NCI-H446 treated with DMSO at 0.1 percent for 48 hours (cell line): ENCODE results near the gene SUFU.
A peak's percentile ranks its signal among the peaks of the same experiment; 100 is the strongest.
"Not testable (repeated sequence)": the region's sequence is repeated elsewhere in the genome, so short reads cannot be mapped to it uniquely, and the experiment has no call there.

Experiments
- DNase-seq: peaks from one replicate; lab custom pipeline; 2025; lab: John Stamatoyannopoulos, UW

Gene SUFU

GRCh38 chr10:102503264-102504178, at the start of gene SUFU:
TSS of gene SUFU (plus strand) at chr10:102503972. CDS start at chr10:102504153, 181 bp downstream.
- peak; percentile 81 for DNase-seq

GRCh38 chr10:102454662-102455487, 48.9 kb upstream of the SUFU start:
- DNase-seq: not testable (repeated sequence)

GRCh38 chr10:102455893-102456471, 47.8 kb upstream of the SUFU start:
- DNase-seq: no peak

DNA sequence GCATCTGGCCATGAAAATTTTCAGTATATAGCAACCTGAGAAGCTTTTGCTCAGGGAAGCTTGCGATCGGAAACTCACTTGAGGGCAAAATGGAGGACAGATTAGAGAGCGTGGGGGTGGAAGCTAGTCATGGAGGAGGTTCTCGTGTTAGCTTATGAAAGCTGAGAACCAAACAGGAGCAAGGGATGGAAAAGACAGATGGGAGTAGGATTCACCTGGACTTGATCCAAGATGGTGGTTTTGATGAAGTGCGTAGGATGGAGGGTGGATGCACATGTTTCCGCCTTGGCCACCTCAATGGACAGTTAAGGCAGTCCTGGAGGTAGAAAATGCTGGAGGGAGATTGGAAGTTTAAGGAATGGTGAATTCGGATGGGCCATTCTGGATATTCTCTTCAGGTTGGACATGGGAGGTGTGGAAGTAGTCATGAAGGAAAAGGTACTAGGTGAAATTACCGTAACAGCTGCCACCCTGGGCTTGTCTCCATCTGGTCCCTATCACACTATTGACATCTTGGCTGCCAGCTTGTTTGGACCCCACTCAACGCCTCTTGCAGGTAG, 46.1 kb upstream of the SUFU start:
- peak; percentile 10 for DNase-seq

- DNase-seq: no peak
These were observed 45.1 kb upstream of the SUFU start for GRCh38 chr10:102458656-102459055.

- no peak for DNase-seq
These were observed 43.0 kb upstream of the SUFU start for GRCh38 chr10:102460836-102461186.

DNA sequence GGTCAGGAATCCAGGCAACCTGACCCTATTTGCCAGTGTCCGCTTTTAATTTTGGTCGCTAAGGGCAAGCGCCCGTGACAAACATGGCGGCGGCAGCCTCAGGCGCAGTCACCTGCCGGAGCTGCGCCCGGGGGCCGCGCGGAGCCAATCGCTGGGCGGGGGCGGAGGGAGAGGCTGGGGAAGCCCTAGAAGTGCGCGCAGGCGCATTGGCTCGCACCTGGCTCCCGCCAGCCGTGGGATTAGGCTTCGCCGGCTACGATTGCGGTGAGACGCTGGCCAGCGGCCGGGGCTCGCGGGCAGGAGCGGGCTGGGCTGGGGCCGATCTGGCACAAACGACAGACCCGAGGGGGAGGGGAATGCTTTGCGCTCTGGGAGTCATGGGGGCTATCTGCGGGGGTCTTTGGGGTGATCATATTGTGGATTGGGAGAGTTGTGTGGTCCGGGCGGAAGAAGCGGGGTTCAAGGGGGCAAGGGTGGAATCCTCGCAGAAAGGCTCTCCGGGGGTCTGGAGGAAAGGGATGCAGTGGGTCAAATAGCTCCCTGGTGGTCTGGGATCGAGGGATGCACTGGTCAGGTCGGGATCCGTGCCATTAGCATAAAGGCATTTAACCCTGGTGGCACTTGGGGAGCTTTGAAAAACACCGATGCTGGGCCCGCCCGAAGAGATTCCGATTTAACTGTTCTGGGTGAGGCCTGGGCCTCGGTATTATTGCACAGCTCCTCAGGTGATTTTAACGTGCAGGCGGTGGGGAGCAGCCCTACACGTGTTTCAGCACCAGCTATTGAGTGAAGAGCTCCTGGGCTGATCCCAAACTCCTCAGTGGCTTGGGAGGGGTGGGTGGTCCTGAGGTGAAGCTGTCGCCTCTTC, 42.4 kb upstream of the SUFU start:
- peak; percentile 59 for DNase-seq

- no peak for DNase-seq
These were observed 41.2 kb upstream of the SUFU start for GRCh38 chr10:102462512-102463054.

- no peak for DNase-seq
These were observed 39.8 kb upstream of the SUFU start for GRCh38 chr10:102463983-102464382.

DNA sequence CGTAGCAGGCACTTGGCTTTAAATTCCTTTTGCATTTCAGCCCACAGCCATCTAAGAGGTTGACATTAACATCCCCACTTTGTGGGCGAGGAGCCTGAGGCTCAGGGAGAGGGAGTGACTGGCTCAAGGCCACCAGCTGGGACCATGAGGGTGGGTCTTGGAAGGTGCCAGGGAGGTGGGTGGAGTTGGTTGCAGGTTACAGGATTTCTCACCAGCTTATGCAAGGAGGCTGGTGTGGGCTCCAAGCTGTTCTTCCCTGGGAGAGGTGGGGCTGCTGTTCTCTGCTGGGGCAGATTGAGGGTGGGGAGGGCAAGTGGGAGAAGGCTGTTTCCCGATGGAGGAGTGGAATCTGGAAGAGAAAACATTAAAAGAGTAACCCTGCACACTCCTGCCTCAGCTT, 38.3 kb upstream of the SUFU start:
- DNase-seq: no peak

DNA sequence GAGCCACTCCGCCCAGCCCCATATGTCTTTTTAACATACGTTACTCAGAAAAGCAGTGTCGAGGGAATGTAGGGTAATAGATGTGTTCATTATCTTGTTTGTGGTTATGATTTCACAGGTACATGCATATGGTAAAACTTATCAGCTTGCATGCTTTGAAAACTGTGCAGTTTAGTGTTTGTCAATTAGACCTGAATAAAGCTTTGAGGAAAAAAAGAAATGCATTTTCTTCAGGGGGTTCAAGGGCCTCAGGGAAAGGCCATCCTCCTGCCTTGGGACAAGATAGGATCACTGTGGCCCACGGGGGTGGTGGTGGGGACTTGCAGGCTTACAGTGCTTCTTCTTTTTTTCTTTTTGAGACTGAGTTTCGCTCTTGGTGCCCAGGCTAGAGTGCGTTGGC, 36.5 kb upstream of the SUFU start:
- no peak for DNase-seq

GRCh38 chr10:102467971-102468438, 35.8 kb upstream of the SUFU start:
- DNase-seq: no peak

DNA sequence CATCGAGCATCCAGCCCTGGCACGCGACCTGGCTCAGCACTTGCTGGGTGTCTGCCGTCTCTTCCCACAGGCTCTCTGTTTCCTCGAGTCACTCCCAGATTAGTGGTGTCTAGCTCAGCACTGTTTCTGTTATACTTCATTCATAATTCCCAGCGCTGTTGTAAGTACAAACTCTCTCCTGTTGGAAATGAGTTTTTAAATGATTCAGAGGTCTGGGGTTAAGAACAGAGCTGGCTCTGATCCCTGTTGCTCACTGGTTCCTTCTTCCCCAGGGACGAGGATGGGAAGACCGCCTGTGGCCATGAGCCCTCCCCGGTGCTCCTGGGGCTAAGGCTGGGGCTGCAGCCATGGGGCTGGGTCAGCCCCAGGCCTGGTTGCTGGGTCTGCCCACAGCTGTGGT, 35.1 kb upstream of the SUFU start:
- no peak for DNase-seq

DNA sequence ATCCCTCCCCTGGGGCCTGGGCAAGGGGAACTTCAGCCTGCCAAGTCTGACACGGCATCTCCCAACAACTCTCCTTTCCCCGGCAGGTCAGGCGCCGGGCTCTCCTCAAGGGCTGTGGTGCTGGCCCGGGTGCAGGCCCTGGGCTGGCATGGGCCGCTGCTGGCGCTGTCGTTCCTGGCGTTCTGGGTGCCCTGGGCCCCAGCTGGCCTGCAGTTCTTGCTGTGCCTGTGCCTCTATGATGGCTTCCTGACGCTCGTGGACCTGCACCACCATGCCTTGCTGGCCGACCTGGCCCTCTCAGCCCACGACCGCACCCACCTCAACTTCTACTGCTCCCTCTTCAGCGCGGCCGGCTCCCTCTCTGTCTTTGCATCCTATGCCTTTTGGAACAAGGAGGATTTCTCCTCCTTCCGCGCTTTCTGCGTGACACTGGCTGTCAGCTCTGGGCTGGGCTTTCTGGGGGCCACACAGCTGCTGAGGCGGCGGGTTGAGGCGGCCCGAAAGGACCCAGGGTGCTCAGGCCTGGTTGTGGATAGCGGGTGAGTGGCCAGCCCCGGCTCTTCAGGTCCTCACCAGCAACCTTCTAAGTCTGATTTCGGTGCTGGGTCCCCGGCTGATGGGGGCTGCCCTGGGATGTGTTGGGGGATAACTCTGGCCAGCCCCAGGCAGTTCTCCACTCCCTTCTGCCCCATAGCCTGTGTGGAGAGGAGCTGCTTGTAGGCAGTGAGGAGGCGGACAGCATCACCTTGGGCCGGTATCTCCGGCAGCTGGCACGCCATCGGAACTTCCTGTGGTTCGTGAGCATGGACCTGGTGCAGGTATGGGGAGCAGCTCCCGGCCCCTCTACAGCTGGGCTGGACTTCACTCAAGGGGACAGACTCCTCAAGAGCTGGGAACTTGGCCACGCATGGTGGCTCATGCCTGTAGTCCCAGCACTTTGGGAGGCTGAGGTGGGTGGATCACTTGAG, 32.9 kb upstream of the SUFU start:
- DNase-seq: no peak

DNA sequence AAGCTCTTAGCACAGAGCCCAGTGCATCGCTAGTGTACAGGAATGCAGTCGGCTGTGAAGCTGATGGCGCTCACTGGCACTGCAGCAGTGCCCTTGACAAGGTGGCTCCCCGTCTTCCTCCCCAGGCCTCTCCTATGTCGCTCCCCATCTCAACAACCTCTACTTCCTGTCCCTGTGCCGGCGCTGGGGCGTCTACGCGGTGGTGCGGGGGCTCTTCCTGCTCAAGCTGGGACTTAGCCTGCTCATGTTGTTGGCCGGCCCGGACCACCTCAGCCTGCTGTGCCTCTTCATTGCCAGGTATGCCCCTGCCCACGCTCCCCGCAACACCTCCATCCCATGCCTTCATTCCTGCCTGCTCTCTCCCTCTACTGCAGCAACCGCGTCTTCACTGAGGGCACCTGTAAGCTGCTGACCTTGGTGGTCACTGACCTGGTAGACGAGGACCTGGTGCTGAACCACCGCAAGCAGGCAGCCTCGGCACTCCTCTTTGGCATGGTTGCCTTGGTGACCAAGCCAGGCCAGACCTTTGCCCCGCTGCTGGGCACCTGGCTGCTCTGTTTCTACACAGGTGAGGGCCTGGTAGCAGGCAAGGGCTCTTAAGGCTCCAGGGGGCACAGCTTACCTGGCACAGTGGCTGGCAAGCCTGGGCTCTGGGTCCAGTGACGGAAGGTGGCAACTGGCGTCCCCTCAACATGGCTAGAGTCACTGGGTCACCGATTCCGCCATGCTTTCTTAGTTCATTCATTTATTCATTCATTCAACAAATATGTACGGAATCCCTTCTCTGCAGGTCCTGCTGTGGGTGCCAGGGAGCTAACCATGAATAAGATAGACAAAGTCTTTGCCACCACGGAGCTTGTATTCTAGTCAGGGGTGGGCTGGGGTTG, 30.1 kb upstream of the SUFU start:
- no peak for DNase-seq

- DNase-seq: no peak
These were observed 28.2 kb upstream of the SUFU start for GRCh38 chr10:102475451-102476040.

DNA sequence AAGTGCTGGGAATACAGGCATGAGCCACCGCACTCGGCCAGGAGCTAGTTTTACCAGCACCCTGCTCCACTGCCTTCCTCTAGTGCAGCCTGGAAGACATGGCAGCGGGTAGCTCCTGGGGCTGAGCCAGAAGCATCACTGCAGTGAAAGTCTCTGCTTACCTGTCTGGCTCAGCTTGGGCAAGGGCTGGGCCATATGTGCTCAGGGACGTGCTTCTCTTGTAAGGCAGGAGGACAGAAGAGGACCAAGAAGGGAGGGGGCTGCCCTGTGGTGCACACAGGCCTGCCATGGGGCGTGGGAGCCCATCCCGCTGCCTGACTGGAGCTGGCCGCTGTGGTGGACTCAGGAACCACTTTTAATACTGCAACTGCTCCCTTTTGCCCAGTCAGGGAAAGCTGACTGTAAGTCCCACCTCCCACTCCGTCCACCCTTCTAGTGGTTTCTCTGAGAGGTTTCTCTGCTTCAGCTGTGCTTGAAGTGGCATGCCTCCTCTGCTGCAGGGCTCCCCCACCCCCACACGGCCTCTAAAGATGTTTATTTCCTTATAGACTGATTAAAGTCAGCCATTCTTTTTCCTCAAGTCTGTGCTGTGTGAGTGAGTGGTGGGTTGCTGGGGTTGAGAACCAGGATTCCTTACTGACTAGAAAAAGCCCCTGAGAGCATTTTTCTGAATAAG, 27.2 kb upstream of the SUFU start:
- no peak for DNase-seq

DNA sequence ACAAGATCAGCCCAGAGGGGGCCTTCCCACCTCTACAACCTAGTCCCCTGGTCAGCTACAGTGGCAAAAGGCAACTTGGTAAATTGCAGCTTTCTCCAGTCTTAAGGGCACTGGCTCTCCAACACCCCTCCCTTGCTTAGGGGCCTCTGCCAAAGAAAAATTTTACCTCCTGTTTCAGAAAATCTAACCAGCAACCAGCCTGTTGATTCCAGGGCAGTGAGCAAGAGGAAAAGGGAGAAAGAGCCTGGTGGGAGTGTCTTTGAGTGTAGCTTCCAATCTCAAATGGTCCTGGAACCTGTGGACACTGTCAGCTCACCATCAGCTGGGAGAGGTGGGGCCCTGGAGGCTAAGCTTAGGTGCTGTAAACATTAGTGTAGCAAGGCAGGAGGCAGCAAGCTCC, 24.1 kb upstream of the SUFU start:
- DNase-seq: no peak
